Activated CD4-positive, alpha-beta memory T cell treated with anti-CD3 and anti-CD28 coated beads for 36 hours (primary cell): ENCODE measurements around the gene PSENEN. TPM values are rescaled to one million over a fixed set of nuclear protein-coding genes. Genes with fewer than 3 reads are reported as not detected.

Source experiments
- total RNA-seq, 2 experiments: library from RNA; stranded (reverse); gene quantifications; one replicate each; pipeline ENCODE4 v1.2.3, GENCODE V29; 2021

The PSENEN gene
- total RNA-seq, 2 experiments from 2014 or later, result 46.7 to 47.9 TPM

Other genes with a start within 250 kb of the PSENEN start
- 1 to 10 TPM; 2.1 to 2.4 TPM for gene DMKN, start 232.0 kb upstream of the PSENEN start, total RNA-seq
- gene SBSN, start 217.3 kb upstream of the PSENEN start, total RNA-seq, result under 1 TPM in 1 of 2 experiments, not detected in 1; 0.10 TPM
- not detected for gene GAPDHS, start 212.2 kb upstream of the PSENEN start, total RNA-seq
- 10 to 100 TPM; 73.5 to 81.9 TPM for gene TMEM147, start 200.0 kb upstream of the PSENEN start, total RNA-seq
- not detected for gene ATP4A, start 182.0 kb upstream of the PSENEN start, total RNA-seq
- not detected for gene PMIS2, start 159.5 kb upstream of the PSENEN start, total RNA-seq
- 10 to 100 TPM; 36.6 to 43.1 TPM for gene HAUS5, start 132.9 kb upstream of the PSENEN start, total RNA-seq
- gene RBM42, start 116.6 kb upstream of the PSENEN start, total RNA-seq, result 10 to 100 TPM; 86.4 to 88.0 TPM
- gene ETV2, start 103.9 kb upstream of the PSENEN start, total RNA-seq, result under 1 TPM; 0.70 to 0.83 TPM
- gene COX6B1, start 97.3 kb upstream of the PSENEN start, total RNA-seq, result 100 to 1,000 TPM; 444 to 453 TPM
- 1 to 10 TPM in 1 of 2 experiments, under 1 TPM in 1; 0.90 to 1.0 TPM for gene UPK1A, start 79.1 kb upstream of the PSENEN start, total RNA-seq
- gene ZBTB32, start 41.1 kb upstream of the PSENEN start, total RNA-seq, result 100 to 1,000 TPM; 226 to 228 TPM
- gene KMT2B, start 27.6 kb upstream of the PSENEN start, total RNA-seq, result 10 to 100 TPM; 47.0 to 54.2 TPM
- 10 to 100 TPM; 90.1 to 92.8 TPM for gene IGFLR1, start 3.2 kb upstream of the PSENEN start, total RNA-seq
- gene U2AF1L4, start 233 bp upstream of the PSENEN start, total RNA-seq, result 10 to 100 TPM; 34.6 to 37.8 TPM
- gene LIN37, start 2.9 kb downstream of the PSENEN start, total RNA-seq, result 1 to 10 TPM; 7.5 TPM
- gene HSPB6, start 11.4 kb downstream of the PSENEN start, total RNA-seq, result under 1 TPM; 0.36 to 0.53 TPM
- gene PROSER3, start 12.5 kb downstream of the PSENEN start, total RNA-seq, result 10 to 100 TPM; 38.4 to 40.0 TPM
- gene ARHGAP33, start 29.9 kb downstream of the PSENEN start, total RNA-seq, result 10 to 100 TPM; 35.0 to 39.3 TPM
- not detected for gene PRODH2, start 67.2 kb downstream of the PSENEN start, total RNA-seq
- not detected for gene NPHS1, start 106.9 kb downstream of the PSENEN start, total RNA-seq
- under 1 TPM; 0.78 to 0.92 TPM for gene KIRREL2, start 111.3 kb downstream of the PSENEN start, total RNA-seq
- gene APLP1, start 122.9 kb downstream of the PSENEN start, total RNA-seq, result 1 to 10 TPM; 1.2 to 2.6 TPM
- 10 to 100 TPM; 66.7 to 70.9 TPM for gene NFKBID, start 154.9 kb downstream of the PSENEN start, total RNA-seq
- gene HCST, start 156.9 kb downstream of the PSENEN start, total RNA-seq, result 10 to 100 TPM; 50.7 to 52.9 TPM
- not detected for gene TYROBP, start 162.6 kb downstream of the PSENEN start, total RNA-seq
- gene LRFN3, start 190.7 kb downstream of the PSENEN start, total RNA-seq, result 1 to 10 TPM; 8.7 to 9.1 TPM
- gene SDHAF1, start 249.5 kb downstream of the PSENEN start, total RNA-seq, result 10 to 100 TPM; 15.8 to 18.9 TPM